A549 treated with GW870086 at 1 μM for 4 hours (cell line): Measurements from ENCODE around the gene KRT81. TPM values are rescaled to one million over a fixed set of nuclear protein-coding genes. Genes with fewer than 3 reads are reported as not detected.

Source experiments
- total RNA-seq: library from RNA; stranded (reverse); fragments of 200-300 nt; extraction: Qiagen RNA extraction; gene quantifications from 5 replicates; pipeline ENCODE4 v1.2.3, GENCODE V29; 2022; ENCODE audit warnings: low read depth

KRT81 gene
- total RNA-seq: 3,338 to 4,063 TPM (median 3,935 TPM) in 5 replicates

GRCh38 chr12:52291267-52291935, at the start of gene KRT81:
Gene KRT81 (minus strand): TSS chr12:52291534. CDS start chr12:52291465, 69 bp downstream.

GRCh38 chr12:52320784-52321400, 29.6 kb upstream of the KRT81 start, which contains the start of gene KRT83:
Gene KRT83 (minus strand): TSS chr12:52321398. CDS start chr12:52321335, 63 bp downstream.

GRCh38 chr12:52274521-52275120, 16.7 kb downstream of the KRT81 start, which contains the start of gene KRT86:
Gene KRT86 (plus strand): TSS chr12:52274645. CDS start chr12:52301917, 27,272 bp downstream.

Other genes starting within 250 kb of the KRT81 start
- 27.6 to 42.9 TPM (median 35.0 TPM) in 5 replicates for gene NR4A1, start 240.1 kb downstream of the KRT81 start, total RNA-seq
- gene ATG101, start 221.6 kb downstream of the KRT81 start, total RNA-seq: 82.9 to 97.4 TPM (median 95.0 TPM) in 5 replicates
- not detected in 5 replicates for gene SMIM41, start 211.8 kb downstream of the KRT81 start, total RNA-seq
- 30.3 to 43.4 TPM (median 36.8 TPM) in 5 replicates for gene KRT80, start 99.5 kb downstream of the KRT81 start, total RNA-seq
- gene KRT7, start 58.3 kb downstream of the KRT81 start, total RNA-seq: 4,163 to 5,096 TPM (median 4,633 TPM) in 5 replicates
- gene KRT86, start 16.9 kb downstream of the KRT81 start, total RNA-seq: 31.3 to 49.7 TPM (median 45.6 TPM) in 5 replicates
- 2.9 to 7.2 TPM (median 6.3 TPM) in 5 replicates for gene KRT83, start 29.9 kb upstream of the KRT81 start, total RNA-seq
- not detected in 5 replicates for gene KRT85, start 75.9 kb upstream of the KRT81 start, total RNA-seq
- gene KRT84, start 94.1 kb upstream of the KRT81 start, total RNA-seq: not detected in 5 replicates
- gene KRT82, start 114.8 kb upstream of the KRT81 start, total RNA-seq: not detected in 5 replicates
- 0.08 to 0.26 TPM (median 0.10 TPM) in 5 replicates for gene KRT75, start 142.8 kb upstream of the KRT81 start, total RNA-seq
- 0.06 to 0.09 TPM in 2 of 5 replicates, not detected in the others for gene KRT6B, start 160.6 kb upstream of the KRT81 start, total RNA-seq
- gene KRT6C, start 182.3 kb upstream of the KRT81 start, total RNA-seq: not detected in 5 replicates
- 5.6 to 6.8 TPM (median 6.6 TPM) in 5 replicates for gene KRT6A, start 201.7 kb upstream of the KRT81 start, total RNA-seq
- gene KRT5, start 228.9 kb upstream of the KRT81 start, total RNA-seq: 0.24 to 0.66 TPM (median 0.49 TPM) in 5 replicates